ENCODE measurements around the gene KREMEN1. TPM values are rescaled to one million over a fixed set of nuclear protein-coding genes. Genes with fewer than 3 reads are reported as not detected.
A peak's percentile ranks its signal among the peaks of the same experiment; 100 is the strongest.

The KREMEN1 gene
- polyA plus RNA-seq, 6 donors from 2014 or later = 0.12 to 0.20 TPM; not detected in 4

GRCh38 chr22:29197096-29197495, 124.3 kb downstream of the KREMEN1 start:
- Mint-ChIP-seq H3K27me3 (peaks cover 53 to 79% (median 74%) of the 10 kb centered on the region in 3 donors), H3K27ac (peak overlapping the region in 1 of 6 donors; percentile 24), H3K36me3 (peaks cover 0 to 8% of the 10 kb centered on the region in 2 donors), H3K4me3 (no peak overlapping the region), H3K9me3 (peaks cover 0 to 17% (median 7%) of the 10 kb centered on the region in 7 donors), H3K4me1 (peaks cover 9 to 13% (median 9%) of the 10 kb centered on the region in 3 donors)
- DNase-seq (no peak), ATAC-seq (ENCODE audit: low read depth in 2 of 2) (no peak)

- Mint-ChIP-seq H3K36me3 (peaks cover 0 to 8% of the 10 kb centered on the region in 2 donors), H3K9me3 (peaks cover 0 to 17% (median 4%) of the 10 kb centered on the region in 7 donors), H3K27ac (no peak overlapping the region), H3K4me1 (peaks cover 16 to 24% (median 18%) of the 10 kb centered on the region in 3 donors), H3K4me3 (no peak overlapping the region), H3K27me3 (peaks cover 58 to 82% (median 78%) of the 10 kb centered on the region in 3 donors)
- ATAC-seq (ENCODE audit: low read depth in 2 of 2) = no peak
- DNase-seq = no peak
Observed at GRCh38 chr22:29198240-29198639, 125.4 kb downstream of the KREMEN1 start.

- peaks cover 16 to 32% (median 29%) of the 10 kb centered on the region in 3 donors for H3K4me1 Mint-ChIP-seq
- H3K27me3 Mint-ChIP-seq = peaks cover 68 to 88% (median 83%) of the 10 kb centered on the region in 3 donors
Observed at GRCh38 chr22:29199702-29200400, 127.0 kb downstream of the KREMEN1 start.

GRCh38 chr22:29200901-29201300, 128.1 kb downstream of the KREMEN1 start:
- H3K4me3 Mint-ChIP-seq = peak overlapping the region in 1 of 8 donors; percentile 61
- peak overlapping the region in 1 of 6 donors; percentile 44 for H3K27ac Mint-ChIP-seq
- no peaks in the 10 kb centered on the region for H3K36me3 Mint-ChIP-seq
- H3K27me3 Mint-ChIP-seq = peaks cover 70 to 83% (median 79%) of the 10 kb centered on the region in 3 donors
- peaks cover 0 to 7% (median 2%) of the 10 kb centered on the region in 7 donors for H3K9me3 Mint-ChIP-seq
- DNase-seq (no peak), ATAC-seq (ENCODE audit: low read depth in 2 of 2) (no peak)
- H3K4me1 Mint-ChIP-seq = peaks cover 16 to 37% (median 34%) of the 10 kb centered on the region in 3 donors

More at GRCh38 chr22:29199702-29200400, 127.0 kb downstream of the KREMEN1 start:
- Mint-ChIP-seq H3K27ac (no peak overlapping the region), H3K9me3 (peaks cover 0 to 9% (median 3%) of the 10 kb centered on the region in 7 donors), H3K4me3 (peak overlapping the region in 1 of 8 donors; percentile 41), H3K36me3 (peaks cover 0 to 5% of the 10 kb centered on the region in 2 donors)
- ATAC-seq (ENCODE audit: low read depth in 2 of 2) (no peak), DNase-seq (no peak)

- peaks cover 0 to 5% (median 2%) of the 10 kb centered on the region in 7 donors for H3K9me3 Mint-ChIP-seq
- H3K36me3 Mint-ChIP-seq = no peaks in the 10 kb centered on the region
- H3K4me3 Mint-ChIP-seq = peak overlapping the region in 3 of 8 donors; percentile 16 to 54 (median 41)
- H3K27ac Mint-ChIP-seq = peak overlapping the region in 1 of 6 donors; percentile 47
- ATAC-seq (ENCODE audit: low read depth in 2 of 2) (no peak), DNase-seq (no peak)
- peaks cover 65 to 83% (median 79%) of the 10 kb centered on the region in 3 donors for H3K27me3 Mint-ChIP-seq
- peaks cover 18 to 43% (median 40%) of the 10 kb centered on the region in 3 donors for H3K4me1 Mint-ChIP-seq
Observed at GRCh38 chr22:29201782-29202181, 128.9 kb downstream of the KREMEN1 start.

DNA sequence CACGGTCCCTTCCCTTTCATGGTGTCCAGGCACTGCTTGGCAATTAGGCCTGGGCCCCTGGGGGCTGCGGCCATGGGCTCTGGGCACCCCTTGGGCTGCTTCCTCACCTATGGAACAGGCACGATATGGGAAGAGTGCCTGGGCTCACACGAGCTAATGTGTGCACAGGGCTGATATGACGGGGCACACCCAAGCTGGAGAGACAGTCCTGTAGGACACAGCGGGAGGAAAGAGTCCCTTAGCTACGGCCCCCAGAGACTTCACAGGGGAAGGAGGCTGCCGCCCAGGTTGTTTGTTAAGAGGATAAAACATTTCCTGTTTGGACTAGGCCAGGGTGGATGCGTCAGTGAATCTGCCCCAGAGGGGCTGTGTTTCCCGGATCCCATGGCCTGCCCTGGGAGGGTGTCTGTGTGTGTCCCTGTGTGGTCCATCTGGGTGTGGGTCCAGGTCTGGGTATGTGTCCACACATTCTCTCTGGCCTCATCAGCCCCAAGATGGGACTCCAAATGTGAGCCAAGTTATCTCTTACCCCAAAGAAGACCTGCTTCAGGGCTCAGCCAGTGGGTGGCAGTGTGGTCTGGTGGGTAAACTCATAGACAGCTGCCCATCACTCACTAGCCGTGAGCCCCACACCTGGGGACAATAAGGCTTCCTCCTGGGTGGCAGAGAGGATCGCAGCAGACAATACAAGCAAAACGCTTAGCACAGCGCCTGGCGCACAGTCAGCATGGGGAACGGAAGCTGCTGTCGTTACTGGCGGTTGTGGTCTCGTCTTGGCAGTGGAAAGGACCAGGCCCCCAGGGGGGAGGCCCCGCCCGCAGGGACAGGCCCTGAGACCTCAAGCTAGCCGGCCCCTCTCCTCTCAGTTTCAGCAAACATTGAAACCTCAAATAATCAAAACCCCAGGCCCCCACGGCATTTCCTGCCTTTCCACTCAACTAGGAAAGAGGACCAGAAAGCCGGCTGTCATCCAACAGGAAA, 129.7 kb downstream of the KREMEN1 start:
- DNase-seq = peak; percentile 50
- H3K4me3 Mint-ChIP-seq = peak overlapping the region in 7 of 8 donors; percentile 24 to 73 (median 57)
- peak; percentile 78 to 83 for ATAC-seq (ENCODE audit: low read depth in 2 of 2)
- peaks cover 18 to 47% (median 40%) of the 10 kb centered on the region in 3 donors for H3K4me1 Mint-ChIP-seq
- peak overlapping the region in 4 of 6 donors; percentile 25 to 86 (median 50) for H3K27ac Mint-ChIP-seq
- peaks cover 64 to 84% (median 80%) of the 10 kb centered on the region in 3 donors for H3K27me3 Mint-ChIP-seq
- H3K9me3 Mint-ChIP-seq = peaks cover 0 to 5% (median 2%) of the 10 kb centered on the region in 7 donors
- H3K36me3 Mint-ChIP-seq = no peaks in the 10 kb centered on the region

DNA sequence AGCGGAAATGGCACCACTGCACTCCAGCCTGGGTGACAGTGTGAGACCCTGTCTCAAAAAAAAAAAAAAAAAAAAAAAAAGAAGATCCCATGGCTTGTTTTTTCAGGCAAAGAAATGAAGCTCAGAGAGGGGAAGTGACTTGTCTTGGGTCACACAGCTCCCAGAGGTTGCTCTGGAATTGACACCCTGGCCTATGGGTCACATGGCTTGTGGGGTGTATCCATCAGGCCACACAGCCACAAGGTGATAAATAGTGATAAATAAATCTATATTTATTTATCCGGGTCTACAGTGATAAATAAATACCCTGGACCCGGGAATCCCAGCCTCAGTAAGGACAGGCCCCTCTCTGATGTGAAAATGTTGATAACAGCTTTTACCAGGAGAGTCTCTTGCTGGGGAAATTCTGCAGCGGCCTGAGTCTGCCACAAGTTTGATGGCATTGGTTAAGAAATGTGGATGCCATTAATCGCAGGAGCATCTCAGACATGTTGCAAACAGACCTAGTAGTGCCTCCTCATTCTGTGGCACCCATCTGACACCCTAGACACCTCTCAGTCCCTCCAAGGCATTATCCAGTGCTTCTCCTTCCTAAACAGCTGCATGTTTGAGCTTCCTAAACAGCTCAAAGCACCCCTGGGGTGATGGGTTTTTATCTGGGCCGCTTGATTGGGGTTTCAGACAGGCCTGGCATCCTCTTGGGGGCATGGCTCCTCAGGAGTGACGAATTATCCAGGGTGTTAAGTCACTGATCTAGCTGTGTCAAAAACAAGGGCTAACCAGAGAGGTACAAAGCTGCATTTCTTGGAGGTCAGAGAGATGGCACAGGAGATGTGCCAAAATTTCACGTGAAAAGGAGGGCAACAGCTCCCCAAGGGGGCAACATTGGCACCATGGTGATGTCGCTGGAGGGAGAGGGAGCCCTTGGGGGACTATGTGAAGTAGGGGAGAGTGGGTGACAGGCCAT, 130.9 kb downstream of the KREMEN1 start:
- peaks cover 70 to 88% (median 84%) of the 10 kb centered on the region in 3 donors for H3K27me3 Mint-ChIP-seq
- no peaks in the 10 kb centered on the region for H3K36me3 Mint-ChIP-seq
- peaks cover 18 to 55% (median 45%) of the 10 kb centered on the region in 3 donors for H3K4me1 Mint-ChIP-seq
- H3K9me3 Mint-ChIP-seq = peaks cover 0 to 2% (median 0%) of the 10 kb centered on the region in 7 donors
- no peak for DNase-seq
- H3K27ac Mint-ChIP-seq = peak overlapping the region in 1 of 6 donors; percentile 16
- no peak for ATAC-seq (ENCODE audit: low read depth in 2 of 2)
- no peak overlapping the region for H3K4me3 Mint-ChIP-seq

GRCh38 chr22:29204455-29205183, 131.8 kb downstream of the KREMEN1 start:
- peaks cover 27 to 63% (median 53%) of the 10 kb centered on the region in 3 donors for H3K4me1 Mint-ChIP-seq
- DNase-seq (no peak), ATAC-seq (ENCODE audit: low read depth in 2 of 2) (no peak)
- H3K27ac Mint-ChIP-seq = peak overlapping the region in 2 of 6 donors; percentile 9 to 35
- peaks cover 76 to 90% (median 87%) of the 10 kb centered on the region in 3 donors for H3K27me3 Mint-ChIP-seq
- peak overlapping the region in 7 of 8 donors; percentile 3 to 84 (median 28) for H3K4me3 Mint-ChIP-seq
- H3K36me3 Mint-ChIP-seq = no peaks in the 10 kb centered on the region
- H3K9me3 Mint-ChIP-seq = peaks cover 0 to 2% (median 0%) of the 10 kb centered on the region in 7 donors

- Mint-ChIP-seq H3K4me3 (peak overlapping the region; percentile 16 to 84 (median 44)), H3K27ac (peak overlapping the region in 2 of 6 donors; percentile 32 to 84), H3K36me3 (no peaks in the 10 kb centered on the region), H3K9me3 (peaks cover 0 to 2% (median 0%) of the 10 kb centered on the region in 7 donors), H3K27me3 (peaks cover 73 to 89% (median 85%) of the 10 kb centered on the region in 3 donors), H3K4me1 (peaks cover 28 to 64% (median 55%) of the 10 kb centered on the region in 3 donors)
- DNase-seq = no peak
- ATAC-seq (ENCODE audit: low read depth in 2 of 2) = no peak
Observed at GRCh38 chr22:29205252-29205593, 132.4 kb downstream of the KREMEN1 start.

DNA sequence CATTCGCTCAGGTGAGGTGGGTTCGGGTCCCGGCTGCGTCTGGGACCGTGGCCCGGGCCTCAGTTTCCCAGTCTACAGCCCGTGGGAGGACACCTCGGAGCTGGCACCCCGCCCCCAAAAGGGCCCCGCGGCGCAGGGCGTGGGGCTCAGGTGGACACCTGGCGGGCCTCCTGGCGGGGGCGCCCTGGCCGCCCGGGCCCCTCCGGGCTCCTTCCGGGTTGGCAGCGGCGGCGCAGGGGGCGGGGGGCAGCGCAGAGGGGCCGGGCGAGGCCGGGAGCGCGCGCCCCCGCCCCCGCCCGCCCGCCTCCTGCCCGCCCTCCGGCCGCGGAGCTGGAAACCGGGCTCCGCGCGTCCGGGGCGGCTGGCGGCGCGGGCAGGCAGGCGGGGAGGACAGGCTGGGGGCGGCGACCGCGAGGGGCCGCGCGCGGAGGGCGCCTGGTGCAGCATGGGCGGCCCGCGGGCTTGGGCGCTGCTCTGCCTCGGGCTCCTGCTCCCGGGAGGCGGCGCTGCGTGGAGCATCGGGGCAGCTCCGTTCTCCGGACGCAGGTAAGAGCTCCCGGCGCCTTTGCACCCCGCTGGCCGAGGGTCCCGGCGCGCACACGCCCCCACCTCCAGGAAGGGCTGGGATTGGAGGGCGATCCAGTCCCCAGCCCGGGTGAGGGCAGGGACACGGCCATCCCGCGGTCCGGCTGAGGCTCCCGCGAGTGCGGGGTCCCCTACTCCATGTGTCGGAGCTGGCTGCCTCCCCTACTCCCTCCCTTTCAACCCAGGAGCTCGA, 132.9 kb downstream of the KREMEN1 start, which contains the start of gene EMID1:
Gene EMID1, plus strand, starts transcription at position 303 of the 778 bp plus-strand sequence. Its CDS starts 143 bp downstream, at position 446.
- Mint-ChIP-seq H3K27ac (peak within 1 kb of the TSS in 4 of 6 donors; percentile 32 to 84 (median 46)), H3K27me3 (peaks cover 72 to 87% (median 84%) of the 10 kb centered on the region in 3 donors)
- ATAC-seq (ENCODE audit: low read depth in 2 of 2) = no peak

More for the DNA sequence above, 132.9 kb downstream of the KREMEN1 start, which contains the start of gene EMID1:
- peaks cover 0 to 2% (median 0%) of the 10 kb centered on the region in 7 donors for H3K9me3 Mint-ChIP-seq
- H3K4me3 Mint-ChIP-seq = peak within 1 kb of the TSS; percentile 49 to 85 (median 78)
- DNase-seq = no peak
- peaks cover 28 to 66% (median 55%) of the 10 kb centered on the region in 3 donors for H3K4me1 Mint-ChIP-seq
- H3K36me3 Mint-ChIP-seq = no peaks in the 10 kb centered on the region

All from naive B cell (primary cell).